VCaP (cell line): ENCODE results near the gene AFMID.
A peak's percentile ranks its signal among the peaks of the same experiment; 100 is the strongest.

Experiments
- H3K27ac ChIP-seq: fragments of 450-650 bp; 2 replicates; pipeline ENCODE4 v1.5.1; 2017
- TF ChIP-seq, protein P1 (sequence below): fragments of 450-650 bp; conservative IDR thresholded peaks from 2 replicates; pipeline ENCODE4 v1.5.1; 2017; ENCODE audit warnings: mild to moderate bottlenecking, moderate library complexity

Gene AFMID

GRCh38 chr17:78253946-78254672 lies 66.9 kb downstream of the AFMID start:
- H3K27ac ChIP-seq = peak overlapping the region; percentile 90

GRCh38 chr17:78255029-78255656 lies 68.0 kb downstream of the AFMID start:
- H3K27ac ChIP-seq = no peak overlapping the region
- TF ChIP-seq, protein P1, sequence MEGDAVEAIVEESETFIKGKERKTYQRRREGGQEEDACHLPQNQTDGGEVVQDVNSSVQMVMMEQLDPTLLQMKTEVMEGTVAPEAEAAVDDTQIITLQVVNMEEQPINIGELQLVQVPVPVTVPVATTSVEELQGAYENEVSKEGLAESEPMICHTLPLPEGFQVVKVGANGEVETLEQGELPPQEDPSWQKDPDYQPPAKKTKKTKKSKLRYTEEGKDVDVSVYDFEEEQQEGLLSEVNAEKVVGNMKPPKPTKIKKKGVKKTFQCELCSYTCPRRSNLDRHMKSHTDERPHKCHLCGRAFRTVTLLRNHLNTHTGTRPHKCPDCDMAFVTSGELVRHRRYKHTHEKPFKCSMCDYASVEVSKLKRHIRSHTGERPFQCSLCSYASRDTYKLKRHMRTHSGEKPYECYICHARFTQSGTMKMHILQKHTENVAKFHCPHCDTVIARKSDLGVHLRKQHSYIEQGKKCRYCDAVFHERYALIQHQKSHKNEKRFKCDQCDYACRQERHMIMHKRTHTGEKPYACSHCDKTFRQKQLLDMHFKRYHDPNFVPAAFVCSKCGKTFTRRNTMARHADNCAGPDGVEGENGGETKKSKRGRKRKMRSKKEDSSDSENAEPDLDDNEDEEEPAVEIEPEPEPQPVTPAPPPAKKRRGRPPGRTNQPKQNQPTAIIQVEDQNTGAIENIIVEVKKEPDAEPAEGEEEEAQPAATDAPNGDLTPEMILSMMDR = no peak

More at GRCh38 chr17:78253946-78254672, 66.9 kb downstream of the AFMID start:
- TF ChIP-seq, protein P1 = no peak

DNA sequence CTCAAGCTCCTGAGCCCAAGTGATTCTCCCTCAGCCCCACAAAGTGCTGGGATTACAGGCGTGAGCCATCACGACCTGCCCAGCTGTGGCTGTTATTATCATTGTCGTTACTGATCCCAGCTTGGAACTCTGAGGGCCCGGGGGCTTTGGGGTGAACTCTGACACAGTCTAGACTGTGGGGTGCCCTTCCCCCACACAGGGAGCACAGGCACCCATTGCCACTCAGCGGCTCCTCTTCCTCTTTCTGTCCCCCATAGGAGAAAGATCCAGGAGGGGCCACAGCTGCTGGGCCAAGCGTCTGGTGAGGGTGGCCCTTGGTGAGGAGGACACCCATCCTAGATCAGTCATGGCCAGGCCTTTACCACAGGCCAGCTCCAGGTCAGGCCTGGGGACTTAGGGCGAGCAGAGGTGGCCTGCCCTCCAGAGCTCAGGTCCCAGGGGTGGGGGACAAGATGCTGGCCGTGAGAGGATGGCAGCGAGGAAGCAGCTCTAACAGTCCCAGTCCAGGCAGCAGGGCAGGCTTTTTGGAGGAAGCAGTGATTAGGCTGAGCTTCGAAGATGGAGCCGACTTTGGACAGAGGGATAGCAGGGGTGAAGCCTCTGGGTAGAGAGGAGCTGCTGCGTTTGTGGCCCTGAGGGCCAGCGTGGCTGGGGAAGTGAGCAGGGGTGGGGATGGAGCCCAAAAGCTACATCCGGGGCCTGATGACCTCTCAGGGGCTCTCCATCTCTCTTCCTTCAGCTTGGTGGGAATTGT lies 69.0 kb downstream of the AFMID start:
- TF ChIP-seq, protein P1 = no peak
- no peak overlapping the region for H3K27ac ChIP-seq

GRCh38 chr17:78256707-78257591 lies 69.8 kb downstream of the AFMID start:
- TF ChIP-seq, protein P1 = no peak
- H3K27ac ChIP-seq = no peak overlapping the region
